Endodermal cell (in vitro differentiated cells): ENCODE measurements around the gene S100B. TPM values are rescaled to one million over a fixed set of nuclear protein-coding genes. Genes with fewer than 3 reads are reported as not detected.

Source experiments
- DNase-seq: peaks from one replicate; pipeline ENCODE4 v3.0.0-alpha.2; 2017
- H3K27ac ChIP-seq: 2 replicates; pipeline ENCODE4 v1.5.1; 2013; ENCODE audit warnings: mild to moderate bottlenecking, low read depth, low read length, moderate library complexity
- H3K27me3 ChIP-seq: 2 replicates; pipeline ENCODE4 v1.6.1; 2013; ENCODE audit warnings: mild to moderate bottlenecking, low read length, moderate library complexity; ENCODE audit not compliant: insufficient read depth, control insufficient read depth, poor library complexity, severe bottlenecking
- H3K36me3 ChIP-seq: 2 replicates; pipeline ENCODE4 v1.7.0; 2013; ENCODE audit warnings: mild to moderate bottlenecking, low read length, moderate library complexity; ENCODE audit not compliant: control insufficient read depth, insufficient read depth
- H3K4me1 ChIP-seq: one replicate; pipeline ENCODE4 v1.7.0; 2013; ENCODE audit warnings: low read length; ENCODE audit not compliant: control insufficient read depth, insufficient read depth
- H3K4me3 ChIP-seq: 2 replicates; pipeline ENCODE4 v1.5.1; 2013; ENCODE audit warnings: mild to moderate bottlenecking, low read length, moderate library complexity
- H3K9ac ChIP-seq: 2 replicates; pipeline ENCODE4 v1.6.1; 2013; ENCODE audit warnings: mild to moderate bottlenecking, low read length, moderate library complexity; ENCODE audit not compliant: poor library complexity, severe bottlenecking; ENCODE audit errors: extremely low read depth
- H3K9me3 ChIP-seq: 2 replicates; pipeline ENCODE4 v1.6.1; 2013; ENCODE audit warnings: mild to moderate bottlenecking, low read length, moderate library complexity; ENCODE audit not compliant: control insufficient read depth
- H3K27ac Mint-ChIP-seq: 2 replicates; pipeline ENCODE4 v1.8.0; 2020; ENCODE audit warnings: mixed read lengths
- H3K27me3 Mint-ChIP-seq: 2 replicates; pipeline ENCODE4 v1.8.0; 2021; ENCODE audit warnings: mild to moderate bottlenecking, mixed read lengths; ENCODE audit not compliant: insufficient read depth
- H3K36me3 Mint-ChIP-seq: 2 replicates; pipeline ENCODE4 v1.8.0; 2020; ENCODE audit warnings: low read depth, mixed read lengths
- H3K4me1 Mint-ChIP-seq: 2 replicates; pipeline ENCODE4 v1.8.0; 2020; ENCODE audit warnings: mixed read lengths
- H3K4me3 Mint-ChIP-seq: 2 replicates; pipeline ENCODE4 v1.8.0; 2020; ENCODE audit warnings: mild to moderate bottlenecking, moderate library complexity, mixed read lengths
- H3K9me3 Mint-ChIP-seq: 2 replicates; pipeline ENCODE4 v1.8.0; 2020; ENCODE audit warnings: mild to moderate bottlenecking, mixed read lengths
- WGBS, 2 experiments: methylation state at CpG; one replicate each; pipeline versions ENCODE4 v1.1.5 to v1.1.7; 2013; ENCODE audit warnings: missing lambda C conversion rate in 2 of 2, mixed read lengths in 1 of 2; ENCODE audit not compliant: insufficient coverage in 1 of 2, insufficient read length in 1 of 2; 5-methylcytosine and 5-hydroxymethylcytosine counted together
- total RNA-seq, 2 donors: library from RNA; stranded (reverse); fragmentation: NEBNext Ultra II Directional in 1 of 2; extraction: Animal tissue kit (Norgen Biotek cat#: 25700) in 1 of 2; gene quantifications; 2 replicates in 1 of 2; 3 replicates in 1 of 2; pipeline ENCODE4 v1.2.1, GENCODE V29; 2021
- TF ChIP-seq, protein P1 (sequence below): fragments of 200-600 bp; sonication (generic); conservative IDR thresholded peaks from 2 replicates; pipeline ENCODE4 v1.5.0; 2021; ENCODE audit warnings: antibody characterized with exemption, mild to moderate bottlenecking

The S100B gene
- total RNA-seq, 2 donors from 2014 or later: not detected

DNA sequence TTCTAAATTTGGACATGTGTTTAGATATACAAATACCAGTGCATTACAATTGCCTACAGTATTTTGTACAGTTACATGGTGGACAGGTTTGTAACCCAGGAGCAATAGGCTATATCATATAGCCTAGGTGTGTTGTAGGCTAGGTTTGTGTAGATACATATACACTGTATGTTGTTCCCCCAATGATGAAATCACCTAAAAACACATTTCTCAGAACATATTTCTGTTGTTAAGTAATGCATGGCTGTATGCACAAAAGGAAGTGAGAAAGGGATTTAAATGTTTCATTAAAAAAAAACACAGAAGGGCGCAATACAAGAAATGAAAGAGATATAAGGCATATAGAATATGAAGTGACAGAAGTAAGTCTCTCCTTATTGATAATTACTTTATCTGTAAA, 32.0 kb downstream of the S100B start:
- no peak for DNase-seq
- peaks cover 28% of the 10 kb centered on the region for H3K9me3 Mint-ChIP-seq
- WGBS, 2 experiments: 86 to 91% methylated on average over 1 of the region's 1 CpG

DNA sequence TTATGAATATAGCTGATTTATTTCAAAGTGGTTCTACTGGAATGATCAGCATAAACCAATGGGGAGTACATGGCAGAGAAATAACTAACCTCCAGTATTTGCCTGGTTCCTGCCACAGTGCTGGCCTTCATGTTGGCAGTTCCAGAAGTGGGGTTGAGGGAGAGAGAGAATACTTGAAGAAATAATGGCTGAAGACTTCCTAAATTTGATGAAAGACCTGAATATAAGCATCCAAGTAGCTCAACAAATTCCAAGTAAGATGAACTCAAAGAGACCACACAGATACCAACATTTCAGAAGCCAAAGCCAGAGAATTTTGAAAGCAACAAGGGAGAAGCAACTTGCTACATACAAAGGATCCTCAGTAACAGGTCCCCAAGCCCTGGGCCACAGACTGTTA, 34.3 kb downstream of the S100B start:
- Mint-ChIP-seq H3K4me1 (no peaks in the 10 kb centered on the region), H3K27ac (no peak overlapping the region), H3K36me3 (peaks cover 65% of the 10 kb centered on the region), H3K4me3 (no peak overlapping the region), H3K27me3 (no peaks in the 10 kb centered on the region), H3K9me3 (peaks cover 12% of the 10 kb centered on the region)
- Histone ChIP-seq H3K9ac (no peak overlapping the region), H3K4me3 (no peak overlapping the region), H3K27ac (no peak overlapping the region), H3K27me3 (no peaks in the 10 kb centered on the region), H3K4me1 (no peaks in the 10 kb centered on the region), H3K9me3 (no peaks in the 10 kb centered on the region), H3K36me3 (peaks cover 55% of the 10 kb centered on the region)
- DNase-seq: no peak
- TF ChIP-seq, protein P1, sequence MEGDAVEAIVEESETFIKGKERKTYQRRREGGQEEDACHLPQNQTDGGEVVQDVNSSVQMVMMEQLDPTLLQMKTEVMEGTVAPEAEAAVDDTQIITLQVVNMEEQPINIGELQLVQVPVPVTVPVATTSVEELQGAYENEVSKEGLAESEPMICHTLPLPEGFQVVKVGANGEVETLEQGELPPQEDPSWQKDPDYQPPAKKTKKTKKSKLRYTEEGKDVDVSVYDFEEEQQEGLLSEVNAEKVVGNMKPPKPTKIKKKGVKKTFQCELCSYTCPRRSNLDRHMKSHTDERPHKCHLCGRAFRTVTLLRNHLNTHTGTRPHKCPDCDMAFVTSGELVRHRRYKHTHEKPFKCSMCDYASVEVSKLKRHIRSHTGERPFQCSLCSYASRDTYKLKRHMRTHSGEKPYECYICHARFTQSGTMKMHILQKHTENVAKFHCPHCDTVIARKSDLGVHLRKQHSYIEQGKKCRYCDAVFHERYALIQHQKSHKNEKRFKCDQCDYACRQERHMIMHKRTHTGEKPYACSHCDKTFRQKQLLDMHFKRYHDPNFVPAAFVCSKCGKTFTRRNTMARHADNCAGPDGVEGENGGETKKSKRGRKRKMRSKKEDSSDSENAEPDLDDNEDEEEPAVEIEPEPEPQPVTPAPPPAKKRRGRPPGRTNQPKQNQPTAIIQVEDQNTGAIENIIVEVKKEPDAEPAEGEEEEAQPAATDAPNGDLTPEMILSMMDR: no peak

More for the DNA sequence above, 32.0 kb downstream of the S100B start:
- peaks cover 37% of the 10 kb centered on the region for H3K36me3 ChIP-seq
- H3K27me3 Mint-ChIP-seq: no peaks in the 10 kb centered on the region
- H3K27me3 ChIP-seq: no peaks in the 10 kb centered on the region
- no peak overlapping the region for H3K4me3 ChIP-seq
- H3K4me1 Mint-ChIP-seq: no peaks in the 10 kb centered on the region
- no peaks in the 10 kb centered on the region for H3K4me1 ChIP-seq
- no peak overlapping the region for H3K27ac Mint-ChIP-seq
- no peaks in the 10 kb centered on the region for H3K9me3 ChIP-seq
- peaks cover 44% of the 10 kb centered on the region for H3K36me3 Mint-ChIP-seq
- TF ChIP-seq, protein P1: no peak
- no peak overlapping the region for H3K9ac ChIP-seq
- no peak overlapping the region for H3K4me3 Mint-ChIP-seq
- no peak overlapping the region for H3K27ac ChIP-seq

GRCh38 chr21:46570119-46570518, 34.8 kb downstream of the S100B start:
- no peak overlapping the region for H3K27ac Mint-ChIP-seq
- Histone ChIP-seq H3K27ac (no peak overlapping the region), H3K4me1 (no peaks in the 10 kb centered on the region), H3K36me3 (peaks cover 55% of the 10 kb centered on the region), H3K9ac (no peak overlapping the region), H3K4me3 (no peak overlapping the region), H3K9me3 (no peaks in the 10 kb centered on the region), H3K27me3 (no peaks in the 10 kb centered on the region)
- WGBS, 2 experiments: 96 to 100% methylated on average over 1 to 2 of the region's 2 CpGs
- H3K9me3 Mint-ChIP-seq: peaks cover 12% of the 10 kb centered on the region
- no peaks in the 10 kb centered on the region for H3K27me3 Mint-ChIP-seq
- H3K4me1 Mint-ChIP-seq: no peaks in the 10 kb centered on the region
- DNase-seq: no peak
- peaks cover 69% of the 10 kb centered on the region for H3K36me3 Mint-ChIP-seq
- H3K4me3 Mint-ChIP-seq: no peak overlapping the region
- TF ChIP-seq, protein P1: no peak
